Right renal pelvis (tissue), 4 donors: ENCODE results near the gene VAMP5. TPM values are rescaled to one million over a fixed set of nuclear protein-coding genes. Genes with fewer than 3 reads are reported as not detected.
"Not testable (repeated sequence)": the region's sequence is repeated elsewhere in the genome, so short reads cannot be mapped to it uniquely, and the experiment has no call there.

Source experiments
- DNase-seq, 4 donors: peaks; one replicate each; pipeline ENCODE4 v3.0.0-alpha.2; 2013; ENCODE audit warnings: low read depth in 4 of 4, low spot score in 3 of 4, missing footprints in 1 of 4
- polyA plus RNA-seq, 4 donors: library from polyadenylated mRNA; unstranded; fragments of 120-200 nt; gene quantifications; one replicate each; pipeline ENCODE4 v1.2.1, GENCODE V29; 2013; ENCODE audit not compliant: insufficient read length in 4 of 4

The VAMP5 gene, protein sequence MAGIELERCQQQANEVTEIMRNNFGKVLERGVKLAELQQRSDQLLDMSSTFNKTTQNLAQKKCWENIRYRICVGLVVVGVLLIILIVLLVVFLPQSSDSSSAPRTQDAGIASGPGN
- 10 to 100 TPM; 40.5 to 50.8 (median 42.5) TPM for polyA plus RNA-seq

DNA sequence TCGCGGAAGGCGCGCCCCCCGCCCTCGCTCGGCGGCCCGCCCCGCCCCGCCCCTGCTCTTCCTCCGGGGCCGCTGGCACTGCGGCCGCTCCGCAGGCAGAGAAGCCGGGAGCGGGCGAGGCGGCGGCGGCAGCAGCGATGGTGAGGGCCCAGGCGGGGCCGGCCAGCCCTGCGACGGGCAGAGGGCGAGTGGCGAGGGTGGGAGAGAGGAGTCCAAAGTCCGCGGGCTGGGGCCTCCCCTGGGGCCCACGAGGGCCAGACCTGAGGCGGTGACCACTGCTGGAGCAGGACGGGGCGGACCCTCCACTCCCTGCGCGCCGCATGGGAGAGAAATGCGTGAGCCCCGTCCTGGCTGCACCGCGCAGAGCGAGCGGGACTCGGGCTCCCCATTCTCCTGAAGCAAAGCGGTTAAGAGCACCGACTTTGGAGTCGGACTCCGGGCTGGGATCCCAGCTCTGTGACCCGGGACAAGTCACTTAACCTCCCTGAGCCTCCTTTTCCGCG, at the start of gene VAMP5:
TSS of gene VAMP5 (plus strand) at position 78 of the 503 bp plus-strand sequence. CDS start at position 138, 60 bp downstream.
- no peak for DNase-seq

DNA sequence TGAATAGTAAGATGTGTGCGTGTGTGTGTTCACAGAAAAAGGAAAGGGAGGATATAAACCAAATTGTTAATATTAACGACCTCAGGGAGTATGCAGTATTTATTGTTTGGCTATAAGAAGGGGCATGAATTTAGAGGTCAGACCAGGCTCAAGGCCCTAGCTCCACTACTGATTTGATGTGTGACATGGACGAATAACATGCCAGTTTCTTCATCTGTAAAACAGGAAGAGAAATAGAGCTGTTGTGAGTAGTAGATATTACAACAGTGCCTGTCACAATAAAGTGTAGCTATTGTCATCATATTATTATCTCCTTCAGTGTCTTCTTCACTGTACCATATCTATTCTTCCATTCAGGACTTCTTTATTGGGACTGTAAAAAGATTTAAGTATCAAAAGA, 49.4 kb upstream of the VAMP5 start:
- DNase-seq, result no peak

DNA sequence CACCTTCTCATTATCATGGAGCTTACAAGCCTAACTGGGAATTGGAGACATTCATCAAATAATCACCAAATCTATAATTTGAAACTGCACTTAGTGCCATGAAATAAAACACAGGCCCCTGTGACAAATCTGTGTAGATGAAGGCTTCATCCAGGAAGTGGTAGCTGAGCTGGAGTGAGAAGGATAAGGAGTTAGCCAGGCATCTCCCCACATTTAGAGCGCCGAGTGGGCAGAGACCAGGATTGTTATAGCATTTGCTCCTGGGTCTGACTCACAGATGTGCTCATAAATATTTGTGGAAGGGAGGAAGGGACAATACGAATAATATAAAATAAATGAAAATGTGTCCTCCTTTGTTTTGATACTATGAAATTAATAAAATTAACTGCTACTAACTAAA, 47.8 kb upstream of the VAMP5 start:
- no peak for DNase-seq

DNA sequence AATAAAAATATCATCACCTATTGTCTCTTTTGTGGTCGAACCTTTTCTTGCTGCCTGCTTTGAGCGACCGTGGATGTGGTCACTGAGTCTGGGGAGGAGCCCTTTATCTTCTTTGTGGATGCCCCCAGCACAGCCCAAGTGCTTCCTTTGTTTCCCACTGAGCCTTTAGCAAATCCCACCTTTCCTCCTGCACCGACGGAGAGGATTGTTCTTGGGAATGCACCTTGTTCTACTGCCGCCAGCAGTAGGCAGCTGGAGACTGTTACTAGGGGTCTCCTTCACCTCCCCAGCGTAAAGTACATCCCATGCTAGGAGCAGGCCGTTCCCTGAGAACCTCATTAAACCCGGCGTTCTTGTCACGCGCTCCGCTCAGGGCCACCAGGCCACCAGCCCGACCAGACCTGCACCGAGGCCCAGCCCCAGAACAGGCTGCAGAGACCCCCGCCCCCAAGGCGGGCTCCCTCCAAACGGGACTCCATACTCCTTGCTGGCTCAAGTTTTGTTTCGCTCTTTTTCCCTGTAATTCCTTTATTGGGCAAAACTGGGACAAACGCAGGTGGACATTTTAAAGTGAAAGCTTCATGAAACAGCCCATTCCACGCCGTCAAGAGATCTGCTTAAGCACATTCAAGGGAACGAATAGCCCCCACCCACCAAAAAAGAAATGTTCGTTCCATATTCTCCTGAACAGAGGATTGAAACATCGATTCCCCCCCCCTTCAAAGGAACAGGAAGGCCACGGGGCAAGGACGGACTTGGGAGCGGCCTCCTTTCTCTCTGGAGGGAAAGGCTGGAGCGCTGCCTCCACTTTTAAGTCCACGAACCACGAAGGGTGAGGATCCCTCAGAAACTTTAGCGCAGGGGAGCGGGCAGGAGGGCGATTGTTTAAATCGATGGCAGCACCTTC, 46.4 kb upstream of the VAMP5 start:
- peak; percentile 46 to 61 (median 54) for DNase-seq

DNA sequence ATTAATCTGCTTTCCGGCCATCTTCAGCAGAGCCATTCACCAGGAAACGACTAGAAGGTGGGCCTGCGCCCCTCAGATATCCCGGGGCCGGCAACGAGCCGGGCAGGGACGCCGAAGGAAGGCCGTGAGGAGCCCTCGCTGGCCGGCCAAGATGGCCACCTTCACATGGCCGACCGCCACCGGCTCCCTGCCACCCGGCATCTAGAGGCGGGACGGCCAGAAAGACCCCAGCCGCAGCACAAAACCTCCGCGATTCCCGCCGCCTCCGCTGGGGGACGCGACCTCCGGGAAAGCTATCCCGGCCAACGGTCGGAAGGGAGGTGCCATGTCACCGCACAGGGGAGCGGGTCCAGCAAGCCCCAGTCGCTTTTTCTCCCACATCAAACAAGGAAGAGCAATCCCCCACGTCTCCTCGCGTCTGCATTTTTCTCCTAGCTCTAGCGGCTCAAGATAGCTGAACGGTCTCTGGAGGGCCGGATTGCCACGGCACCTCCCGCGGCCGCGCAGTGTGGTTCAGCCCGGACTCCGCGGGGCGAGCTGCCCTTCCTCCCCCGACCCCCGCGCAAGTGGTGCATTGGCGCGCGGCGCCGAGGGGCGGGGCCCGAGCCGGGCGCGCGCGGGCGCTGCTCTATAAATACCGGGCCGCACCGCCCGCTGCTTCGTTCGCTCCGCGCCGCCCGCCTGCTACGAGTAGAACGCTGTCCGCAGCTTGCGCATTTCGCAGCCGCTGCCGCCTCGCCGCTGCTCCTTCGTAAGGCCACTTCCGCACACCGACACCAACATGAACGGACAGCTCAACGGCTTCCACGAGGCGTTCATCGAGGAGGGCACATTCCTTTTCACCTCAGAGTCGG, 45.5 kb upstream of the VAMP5 start, which contains the start of gene MAT2A:
TSS of gene MAT2A (plus strand) at position 662 of the 854 bp plus-strand sequence. CDS start at position 782, 120 bp downstream.
- DNase-seq, result peak; percentile 92 to 97 (median 94)

DNA sequence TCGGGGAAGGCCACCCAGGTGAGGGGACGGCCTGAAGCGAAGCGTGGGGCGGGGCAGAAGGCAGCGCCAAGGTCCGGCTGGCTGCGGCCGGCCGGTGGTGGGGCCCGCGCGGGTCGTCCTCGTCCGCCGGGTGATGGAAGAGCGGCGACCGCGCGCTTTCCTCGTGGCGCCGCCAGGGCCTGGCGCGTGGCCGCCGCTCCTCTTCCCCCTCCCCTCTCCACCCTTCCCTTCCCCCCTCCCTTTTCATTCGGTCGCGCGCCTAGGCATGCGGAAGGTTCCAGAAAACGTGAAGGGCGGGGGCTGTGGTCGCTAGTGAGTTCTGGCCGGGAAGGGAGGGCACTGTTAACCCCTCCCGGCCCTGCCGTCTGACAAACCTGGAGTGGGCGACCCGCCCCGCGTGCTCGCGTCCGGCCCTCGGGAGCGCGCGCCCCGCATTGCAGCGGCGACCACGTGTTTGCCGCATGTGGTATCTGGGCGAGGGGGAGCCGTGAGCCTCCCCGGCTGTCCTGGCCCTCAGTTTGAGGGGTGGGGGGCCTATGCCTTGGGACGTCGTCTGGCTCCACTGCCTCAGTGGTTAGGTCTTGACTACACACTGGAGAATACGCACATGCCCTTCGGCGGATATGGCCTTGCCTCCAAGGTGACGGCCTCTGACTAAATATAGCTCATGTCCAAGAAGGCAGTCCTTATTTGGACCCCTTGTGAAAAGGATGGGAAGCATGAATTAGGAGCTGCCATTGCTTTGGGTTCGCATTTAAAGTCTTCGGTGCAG, 44.7 kb upstream of the VAMP5 start:
- DNase-seq, result peak; percentile 55 to 72 (median 62)

DNA sequence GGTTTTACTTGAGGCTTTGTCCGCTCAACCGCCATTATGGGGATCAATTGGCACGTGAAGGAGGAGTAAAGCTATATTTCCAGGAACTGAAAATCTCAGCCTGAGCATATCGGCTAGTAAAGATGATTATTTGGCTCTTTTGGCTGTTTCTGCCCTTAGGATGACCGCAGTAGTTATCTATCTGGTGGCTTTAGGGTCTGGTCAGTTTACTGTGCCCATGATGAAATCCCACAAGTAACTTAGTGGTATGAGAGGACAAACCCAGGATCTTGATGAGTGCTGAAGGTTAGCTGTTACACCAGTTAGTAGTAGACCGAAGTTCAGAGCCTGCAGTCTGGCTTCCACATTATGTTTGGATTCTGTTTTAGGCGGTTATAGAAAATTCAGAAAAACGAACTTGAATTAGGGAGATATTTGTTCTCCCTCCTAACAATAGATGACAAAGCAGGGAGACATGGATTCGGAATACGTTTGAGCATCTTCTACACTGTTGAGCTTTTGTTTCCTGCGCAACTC, 44.0 kb upstream of the VAMP5 start:
- DNase-seq, result no peak

DNA sequence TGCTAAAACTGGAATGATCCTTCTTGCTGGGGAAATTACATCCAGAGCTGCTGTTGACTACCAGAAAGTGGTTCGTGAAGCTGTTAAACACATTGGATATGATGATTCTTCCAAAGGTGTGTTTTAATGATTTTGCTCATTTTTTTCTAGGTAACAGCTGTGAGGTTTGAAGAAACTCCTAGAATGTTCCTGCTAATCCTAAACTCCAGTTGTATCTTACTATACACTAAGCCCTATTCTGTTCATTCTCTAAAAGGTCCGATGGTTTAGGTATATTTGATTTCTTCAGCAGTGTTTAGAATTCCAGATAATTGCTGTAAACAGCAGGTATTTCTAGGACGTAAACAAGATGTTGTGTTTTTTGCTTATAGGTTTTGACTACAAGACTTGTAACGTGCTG, 43.0 kb upstream of the VAMP5 start:
- no peak for DNase-seq

DNA sequence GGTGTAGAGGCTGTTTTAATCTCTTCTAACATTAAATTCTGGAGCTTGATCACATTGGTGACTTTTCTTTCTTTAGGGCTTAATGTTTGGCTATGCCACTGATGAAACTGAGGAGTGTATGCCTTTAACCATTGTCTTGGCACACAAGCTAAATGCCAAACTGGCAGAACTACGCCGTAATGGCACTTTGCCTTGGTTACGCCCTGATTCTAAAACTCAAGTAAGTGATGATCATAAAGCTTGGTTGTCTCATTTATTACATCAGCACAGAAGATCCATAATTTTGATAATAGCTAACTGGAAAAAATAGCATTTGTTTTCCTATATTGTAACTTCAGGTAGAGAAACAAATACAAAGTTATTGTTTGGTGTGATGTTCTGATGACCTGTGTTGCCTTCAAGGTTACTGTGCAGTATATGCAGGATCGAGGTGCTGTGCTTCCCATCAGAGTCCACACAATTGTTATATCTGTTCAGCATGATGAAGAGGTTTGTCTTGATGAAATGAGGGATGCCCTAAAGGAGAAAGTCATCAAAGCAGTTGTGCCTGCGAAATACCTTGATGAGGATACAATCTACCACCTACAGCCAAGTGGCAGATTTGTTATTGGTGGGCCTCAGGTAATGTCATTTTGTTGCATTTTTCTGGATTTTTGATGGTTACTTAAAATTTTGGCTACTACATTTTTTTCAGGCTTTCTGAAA, 42.3 kb upstream of the VAMP5 start:
- DNase-seq, result no peak

DNA sequence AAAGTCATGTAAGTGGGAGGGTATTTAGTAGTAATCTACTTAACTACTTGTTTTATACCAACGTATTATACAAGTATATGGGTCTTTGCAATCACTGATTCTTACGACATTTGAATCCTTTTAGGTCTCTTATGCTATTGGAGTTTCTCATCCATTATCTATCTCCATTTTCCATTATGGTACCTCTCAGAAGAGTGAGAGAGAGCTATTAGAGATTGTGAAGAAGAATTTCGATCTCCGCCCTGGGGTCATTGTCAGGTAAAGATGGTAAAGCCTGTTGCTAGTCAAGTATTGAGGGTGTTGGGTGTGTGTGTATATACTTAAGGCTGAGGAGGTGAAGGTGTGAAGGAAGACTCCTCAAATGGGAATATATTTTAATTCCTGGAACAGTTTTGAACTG, 41.5 kb upstream of the VAMP5 start:
- DNase-seq, result no peak

DNA sequence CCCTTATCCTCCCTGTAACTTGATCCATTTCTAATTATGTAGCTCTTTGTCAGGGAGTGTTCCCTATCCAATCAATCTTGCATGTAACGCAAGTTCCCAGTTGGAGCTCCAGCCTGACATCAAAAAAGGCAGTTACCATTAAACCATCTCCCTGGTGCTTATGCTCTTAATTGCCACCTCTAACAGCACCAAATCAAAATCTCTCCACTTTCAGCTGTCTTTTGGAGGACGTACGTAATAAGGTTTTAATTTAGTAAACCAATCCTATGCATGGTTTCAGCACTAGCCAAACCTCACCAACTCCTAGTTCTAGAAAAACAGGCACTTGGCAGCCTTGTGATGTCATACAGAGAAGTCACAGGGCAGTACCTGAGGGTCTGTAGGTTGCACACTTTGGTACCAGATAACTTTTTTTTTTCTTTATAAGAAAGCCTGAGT, 40.0 kb upstream of the VAMP5 start:
- not testable (repeated sequence) for DNase-seq

DNA sequence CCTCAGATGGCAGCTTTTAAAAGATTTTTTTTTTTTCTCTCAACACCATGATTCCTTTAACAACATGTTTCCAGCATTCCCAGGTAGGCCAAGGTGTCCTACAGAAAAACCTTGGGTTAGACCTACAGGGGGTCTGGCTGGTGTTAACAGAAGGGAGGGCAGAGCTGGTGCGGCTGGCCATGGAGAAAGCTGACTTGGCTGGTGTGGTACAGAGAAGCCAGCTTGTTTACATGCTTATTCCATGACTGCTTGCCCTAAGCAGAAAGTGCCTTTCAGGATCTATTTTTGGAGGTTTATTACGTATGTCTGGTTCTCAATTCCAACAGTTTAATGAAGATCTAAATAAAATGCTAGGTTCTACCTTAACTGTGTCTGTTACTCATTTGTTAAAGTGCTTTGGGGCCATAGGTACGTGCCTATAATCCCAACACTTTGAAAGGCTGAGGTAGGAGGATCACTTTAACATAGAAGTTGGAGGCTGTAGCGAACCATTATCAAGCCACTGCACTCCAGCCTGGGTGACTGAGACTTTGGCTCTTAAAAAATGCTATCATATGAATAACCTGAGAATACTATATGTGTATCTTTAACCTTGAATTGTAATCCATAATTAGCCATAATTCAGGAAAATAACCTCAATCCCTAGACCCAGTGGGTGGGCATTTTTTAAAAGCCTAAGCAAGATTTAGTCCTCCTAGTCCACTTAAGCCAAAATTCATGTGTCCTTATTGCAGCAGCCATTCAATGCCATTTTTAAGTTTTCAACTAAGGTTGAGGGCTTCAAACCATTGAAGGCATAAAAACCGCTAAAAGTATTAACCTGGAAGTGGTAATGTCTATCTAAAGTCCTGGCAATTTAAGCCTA, 39.1 kb upstream of the VAMP5 start:
- not testable (repeated sequence) for DNase-seq

DNA sequence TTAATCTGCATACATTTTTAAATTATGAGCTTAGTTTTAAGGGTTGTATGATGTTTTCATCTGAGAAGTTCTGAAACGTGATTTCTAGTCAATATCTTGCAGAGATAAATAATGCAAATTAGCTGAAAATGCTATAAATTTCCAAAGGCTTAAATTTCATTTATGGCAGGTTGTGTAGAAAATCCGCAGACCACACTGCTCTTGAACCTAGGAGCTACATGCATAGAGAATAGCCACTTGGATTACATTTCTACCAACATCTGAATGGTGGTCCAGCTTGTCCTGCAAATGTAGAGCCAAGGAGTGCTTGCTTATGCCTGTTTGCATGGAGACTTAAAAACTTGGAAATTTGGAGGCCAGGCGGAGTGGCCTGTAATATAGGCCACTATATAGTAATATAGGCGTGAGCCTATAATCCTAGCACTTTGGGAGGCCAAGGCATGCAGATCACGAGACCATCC, 38.4 kb upstream of the VAMP5 start:
- DNase-seq, result no peak

DNA sequence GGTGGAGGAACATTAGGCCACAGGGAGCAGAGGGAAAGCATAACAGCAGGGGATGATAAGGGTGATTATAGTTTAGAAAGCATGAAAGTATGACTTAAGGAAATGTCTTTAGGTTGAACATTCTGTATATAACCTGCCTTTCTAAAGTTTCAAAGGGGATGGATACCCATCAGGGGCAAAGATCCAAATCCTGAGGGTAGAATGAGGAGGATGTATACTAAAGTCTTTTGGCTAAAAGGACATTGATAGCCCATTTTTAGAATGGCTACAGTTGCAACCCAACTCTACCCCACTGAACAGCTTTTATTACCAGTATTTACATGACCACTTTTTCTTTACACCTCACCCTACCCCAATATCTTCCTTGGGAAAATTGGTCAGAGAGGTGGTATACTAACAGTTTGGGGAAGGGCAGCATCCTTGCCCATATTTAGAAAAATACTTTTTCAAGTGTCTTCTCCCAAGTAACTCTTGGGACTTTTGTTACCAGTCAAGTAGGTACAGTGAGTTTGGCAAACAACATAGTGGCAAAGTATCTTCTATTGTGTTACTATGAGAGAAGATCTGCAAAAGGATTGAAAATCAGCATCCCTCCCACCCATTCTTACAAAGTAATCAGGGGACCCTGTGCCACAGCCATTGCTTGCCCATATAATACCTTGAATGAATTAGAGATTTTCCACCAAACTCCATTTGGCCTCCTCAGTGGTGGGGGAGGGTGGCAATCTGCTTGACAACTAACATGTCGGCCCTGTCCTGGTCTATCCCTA, 37.0 kb upstream of the VAMP5 start:
- no peak for DNase-seq

DNA sequence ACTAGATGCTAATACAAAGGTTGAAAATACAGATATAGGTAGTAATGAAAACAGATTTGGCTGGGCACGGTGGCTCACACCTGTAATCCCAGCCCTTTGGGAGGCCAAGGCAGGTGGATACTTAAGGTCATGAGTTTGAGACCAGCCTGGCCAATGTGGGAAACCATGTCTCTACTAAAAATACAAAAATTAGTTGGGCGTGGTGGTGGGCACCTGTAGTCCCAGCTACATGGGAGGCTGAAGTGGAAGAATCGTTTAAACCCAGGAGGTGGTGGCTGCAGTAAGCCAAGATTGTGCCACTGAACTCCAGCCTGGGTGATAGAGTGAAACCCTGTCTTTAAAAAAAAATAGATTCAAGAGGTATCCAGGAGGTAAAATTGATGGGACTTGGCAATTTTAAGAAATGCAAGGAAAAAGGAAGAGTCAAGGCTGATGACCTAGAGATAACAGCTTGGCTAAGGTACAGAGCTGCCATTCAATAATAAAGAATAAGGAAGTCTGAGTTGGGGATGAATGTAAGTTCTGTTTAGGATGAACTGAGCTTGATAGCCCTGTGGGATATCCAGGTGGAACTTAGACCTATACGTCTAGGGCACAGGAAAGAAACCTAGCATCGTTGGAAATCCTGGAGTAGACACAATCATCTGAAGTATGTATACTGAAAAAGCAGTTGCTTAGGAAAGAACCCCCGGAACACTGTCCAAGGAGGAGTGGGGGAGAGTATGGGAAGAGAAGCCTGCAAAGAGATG, 36.2 kb upstream of the VAMP5 start:
- no peak for DNase-seq

DNA sequence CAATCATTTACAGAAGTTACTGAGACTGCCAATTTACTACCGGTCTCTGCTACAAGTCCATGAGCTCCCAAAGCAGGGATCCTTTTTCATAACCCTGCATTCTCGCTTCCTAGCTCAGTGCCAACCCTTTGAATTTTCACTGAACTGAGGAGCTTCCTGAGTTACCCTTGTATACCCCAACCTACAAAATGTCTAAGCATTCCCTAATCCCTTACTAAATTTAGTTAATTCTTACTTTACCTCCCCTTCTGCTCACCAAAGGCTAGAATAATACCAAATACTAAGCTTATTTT, 35.7 kb upstream of the VAMP5 start:
- no peak for DNase-seq

DNA sequence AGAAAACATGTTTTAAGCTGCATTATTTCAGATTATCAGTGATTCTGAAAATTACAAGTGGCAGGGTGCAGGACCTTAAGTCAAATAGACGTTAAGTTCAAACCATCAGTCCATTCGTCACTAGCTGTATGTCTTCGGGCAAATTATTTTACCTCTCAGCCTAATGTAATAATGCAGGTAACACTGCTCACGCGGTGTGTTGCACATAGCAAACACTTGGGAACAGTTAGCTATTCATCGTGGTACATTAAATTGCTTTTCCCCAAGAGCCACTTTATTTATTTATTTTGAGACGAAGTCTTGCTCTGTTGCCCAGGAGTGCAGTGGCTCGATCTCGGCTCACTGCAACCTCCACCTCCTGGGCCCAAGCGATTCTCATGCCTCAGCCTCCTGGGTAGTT, 35.1 kb upstream of the VAMP5 start:
- DNase-seq, result no peak
